Glutamatergic neuron (in vitro differentiated cells): ENCODE results near the gene PEBP1. TPM values are rescaled to one million over a fixed set of nuclear protein-coding genes. Genes with fewer than 3 reads are reported as not detected.
A peak's percentile ranks its signal among the peaks of the same experiment; 100 is the strongest.

ENCODE experiments used
- DNase-seq: peaks from one replicate; pipeline ENCODE4 v3.0.0; 2022
- H3K27ac Mint-ChIP-seq: one replicate; pipeline ENCODE4 v1.8.0; 2020; ENCODE audit warnings: mild to moderate bottlenecking, mixed read lengths, inconsistent platforms; ENCODE audit not compliant: unreplicated experiment
- H3K27me3 Mint-ChIP-seq: one replicate; pipeline ENCODE4 v1.8.0; 2020; ENCODE audit warnings: mild to moderate bottlenecking, moderate library complexity, mixed read lengths, inconsistent platforms; ENCODE audit not compliant: unreplicated experiment
- H3K36me3 Mint-ChIP-seq: one replicate; pipeline ENCODE4 v1.8.0; 2020; ENCODE audit warnings: mild to moderate bottlenecking, mixed read lengths, inconsistent platforms; ENCODE audit not compliant: unreplicated experiment
- H3K4me1 Mint-ChIP-seq: one replicate; pipeline ENCODE4 v1.8.0; 2020; ENCODE audit warnings: mild to moderate bottlenecking, low read depth, mixed read lengths, inconsistent platforms; ENCODE audit not compliant: unreplicated experiment
- H3K4me3 Mint-ChIP-seq: one replicate; pipeline ENCODE4 v1.8.0; 2020; ENCODE audit warnings: mild to moderate bottlenecking, mixed read lengths, inconsistent platforms; ENCODE audit not compliant: unreplicated experiment
- H3K9me3 Mint-ChIP-seq: one replicate; pipeline ENCODE4 v1.8.0; 2020; ENCODE audit warnings: mild to moderate bottlenecking, moderate library complexity, mixed read lengths, inconsistent platforms; ENCODE audit not compliant: unreplicated experiment
- total RNA-seq: library from RNA; stranded (reverse); fragmentation: NEBNext Ultra II Directional; extraction: Animal tissue kit (Norgen Biotek cat#: 25700); gene quantifications from one replicate; pipeline ENCODE4 v1.2.1, GENCODE V29; 2021; ENCODE audit not compliant: unreplicated experiment
- TF ChIP-seq, protein P1 (sequence below): fragments of 200-600 bp; sonication (generic); IDR thresholded peaks from one replicate; pipeline ENCODE4 v1.5.0; 2021; ENCODE audit not compliant: partially characterized antibody, unreplicated experiment

PEBP1 gene
- total RNA-seq, 1 donor from 2014 or later, result 224 TPM

DNA sequence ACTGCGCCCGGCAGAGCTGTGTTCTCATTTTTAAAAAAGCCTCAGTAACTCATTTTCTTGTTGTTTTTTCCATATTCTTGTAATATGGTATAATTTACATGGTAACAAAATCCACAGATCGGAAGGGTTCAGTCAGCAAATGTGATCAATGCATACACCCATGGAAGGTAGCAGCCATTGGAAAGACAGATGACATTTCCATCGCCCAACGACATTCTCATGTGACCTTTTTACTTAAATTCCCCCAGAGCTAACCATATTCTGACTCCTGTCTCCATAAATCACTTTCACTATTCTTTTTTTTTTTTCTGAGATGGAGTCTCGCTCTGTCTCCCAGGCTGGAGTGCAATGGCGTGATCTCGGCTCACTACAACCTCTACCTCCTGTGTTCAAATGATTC is 4.9 kb downstream of the PEBP1 start:
- TF ChIP-seq, protein P1, sequence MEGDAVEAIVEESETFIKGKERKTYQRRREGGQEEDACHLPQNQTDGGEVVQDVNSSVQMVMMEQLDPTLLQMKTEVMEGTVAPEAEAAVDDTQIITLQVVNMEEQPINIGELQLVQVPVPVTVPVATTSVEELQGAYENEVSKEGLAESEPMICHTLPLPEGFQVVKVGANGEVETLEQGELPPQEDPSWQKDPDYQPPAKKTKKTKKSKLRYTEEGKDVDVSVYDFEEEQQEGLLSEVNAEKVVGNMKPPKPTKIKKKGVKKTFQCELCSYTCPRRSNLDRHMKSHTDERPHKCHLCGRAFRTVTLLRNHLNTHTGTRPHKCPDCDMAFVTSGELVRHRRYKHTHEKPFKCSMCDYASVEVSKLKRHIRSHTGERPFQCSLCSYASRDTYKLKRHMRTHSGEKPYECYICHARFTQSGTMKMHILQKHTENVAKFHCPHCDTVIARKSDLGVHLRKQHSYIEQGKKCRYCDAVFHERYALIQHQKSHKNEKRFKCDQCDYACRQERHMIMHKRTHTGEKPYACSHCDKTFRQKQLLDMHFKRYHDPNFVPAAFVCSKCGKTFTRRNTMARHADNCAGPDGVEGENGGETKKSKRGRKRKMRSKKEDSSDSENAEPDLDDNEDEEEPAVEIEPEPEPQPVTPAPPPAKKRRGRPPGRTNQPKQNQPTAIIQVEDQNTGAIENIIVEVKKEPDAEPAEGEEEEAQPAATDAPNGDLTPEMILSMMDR, result no peak
- H3K27ac Mint-ChIP-seq, result no peak overlapping the region
- H3K4me3 Mint-ChIP-seq, result no peak overlapping the region
- H3K27me3 Mint-ChIP-seq, result peaks cover 4% of the 10 kb centered on the region
- H3K4me1 Mint-ChIP-seq, result peaks cover 8% of the 10 kb centered on the region
- no peak for DNase-seq
- no peaks in the 10 kb centered on the region for H3K36me3 Mint-ChIP-seq
- H3K9me3 Mint-ChIP-seq, result peaks cover 4% of the 10 kb centered on the region

GRCh38 chr12:118144499-118144898 is 8.6 kb downstream of the PEBP1 start:
- Mint-ChIP-seq H3K4me3 (no peak overlapping the region), H3K27me3 (peaks cover 3% of the 10 kb centered on the region), H3K4me1 (peaks cover 6% of the 10 kb centered on the region), H3K27ac (no peak overlapping the region), H3K9me3 (peaks cover 2% of the 10 kb centered on the region), H3K36me3 (no peaks in the 10 kb centered on the region)
- TF ChIP-seq, protein P1, result no peak
- DNase-seq, result no peak

- Mint-ChIP-seq H3K27ac (peak overlapping the region; percentile 45), H3K4me1 (peaks cover 6% of the 10 kb centered on the region), H3K36me3 (no peaks in the 10 kb centered on the region)
Measured at GRCh38 chr12:118145113-118145797, 9.3 kb downstream of the PEBP1 start.

GRCh38 chr12:118145798-118146156 is 9.9 kb downstream of the PEBP1 start:
- peaks cover 2% of the 10 kb centered on the region for H3K9me3 Mint-ChIP-seq
- H3K36me3 Mint-ChIP-seq, result no peaks in the 10 kb centered on the region
- H3K27me3 Mint-ChIP-seq, result peaks cover 3% of the 10 kb centered on the region
- H3K27ac Mint-ChIP-seq, result peak overlapping the region; percentile 45
- no peak for DNase-seq
- H3K4me1 Mint-ChIP-seq, result peaks cover 6% of the 10 kb centered on the region
- TF ChIP-seq, protein P1, result no peak
- H3K4me3 Mint-ChIP-seq, result no peak overlapping the region

More at GRCh38 chr12:118145113-118145797, 9.3 kb downstream of the PEBP1 start:
- H3K9me3 Mint-ChIP-seq, result peaks cover 2% of the 10 kb centered on the region
- no peak overlapping the region for H3K4me3 Mint-ChIP-seq
- H3K27me3 Mint-ChIP-seq, result peaks cover 3% of the 10 kb centered on the region
- TF ChIP-seq, protein P1, result no peak
- no peak for DNase-seq

DNA sequence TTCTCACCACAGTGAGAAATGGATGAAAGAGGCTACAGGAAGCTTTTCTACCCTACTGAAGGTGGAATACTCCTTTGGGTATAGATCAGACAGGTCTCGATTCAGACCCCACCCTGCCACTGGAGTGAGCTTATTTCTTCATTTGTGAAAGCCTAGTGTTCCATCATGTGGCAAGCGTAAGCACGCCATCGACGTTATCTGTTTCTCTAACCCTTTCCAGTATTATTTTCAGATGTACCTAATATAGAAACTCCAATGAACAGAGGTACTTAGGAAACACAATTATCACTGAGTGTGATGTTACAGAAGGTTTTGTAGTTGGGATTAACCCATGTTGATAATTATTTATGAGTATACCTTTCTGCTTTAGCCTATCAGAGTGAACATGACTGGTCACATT is 12.4 kb downstream of the PEBP1 start:
- DNase-seq, result no peak
- Mint-ChIP-seq H3K4me3 (no peak overlapping the region), H3K27ac (no peak overlapping the region), H3K4me1 (peaks cover 8% of the 10 kb centered on the region), H3K36me3 (no peaks in the 10 kb centered on the region), H3K9me3 (no peaks in the 10 kb centered on the region), H3K27me3 (peaks cover 3% of the 10 kb centered on the region)
- TF ChIP-seq, protein P1, result no peak
